Putamen (tissue), 1 donor: Measurements from ENCODE around the gene PTPN14.

Source experiments
- DNase-seq: peaks from one replicate; pipeline ENCODE4 v3.0.0-alpha.2; 2016; ENCODE audit warnings: low spot score

The PTPN14 gene

GRCh38 chr1:214330222-214330621 lies 221.2 kb downstream of the PTPN14 start:
- no peak for DNase-seq

- no peak for DNase-seq
Observed at GRCh38 chr1:214329470-214330220, 221.8 kb downstream of the PTPN14 start.

GRCh38 chr1:214328770-214329469 lies 222.5 kb downstream of the PTPN14 start:
- peak; percentile 69 for DNase-seq

- DNase-seq, result no peak
Observed at GRCh38 chr1:214327514-214327913, 223.9 kb downstream of the PTPN14 start.

- no peak for DNase-seq
Observed at GRCh38 chr1:214326406-214326805, 225.0 kb downstream of the PTPN14 start.

GRCh38 chr1:214324896-214325800 lies 226.3 kb downstream of the PTPN14 start:
- DNase-seq, result no peak

- DNase-seq, result no peak
Observed at GRCh38 chr1:214321705-214322453, 229.5 kb downstream of the PTPN14 start.

GRCh38 chr1:214319938-214320337 lies 231.5 kb downstream of the PTPN14 start:
- DNase-seq, result no peak

GRCh38 chr1:214318956-214319736 lies 232.3 kb downstream of the PTPN14 start:
- no peak for DNase-seq

GRCh38 chr1:214318356-214318755 lies 233.0 kb downstream of the PTPN14 start:
- no peak for DNase-seq

- DNase-seq, result no peak
Observed at GRCh38 chr1:214317734-214318133, 233.7 kb downstream of the PTPN14 start.

GRCh38 chr1:214317300-214317699 lies 234.1 kb downstream of the PTPN14 start:
- no peak for DNase-seq

- DNase-seq, result no peak
Observed at GRCh38 chr1:214316593-214316992, 234.8 kb downstream of the PTPN14 start.

GRCh38 chr1:214314178-214314843 lies 237.1 kb downstream of the PTPN14 start:
- DNase-seq, result no peak

GRCh38 chr1:214312530-214313051 lies 238.8 kb downstream of the PTPN14 start:
- no peak for DNase-seq

- DNase-seq, result no peak
Observed at GRCh38 chr1:214310777-214311690, 240.4 kb downstream of the PTPN14 start.

GRCh38 chr1:214310010-214310409 lies 241.4 kb downstream of the PTPN14 start:
- no peak for DNase-seq

- no peak for DNase-seq
Observed at GRCh38 chr1:214306269-214306668, 245.1 kb downstream of the PTPN14 start.

- DNase-seq, result no peak
Observed at GRCh38 chr1:214305164-214305751, 246.1 kb downstream of the PTPN14 start.
